LNCAP (cell line): ENCODE results near the gene NLGN2.

Experiments used
- TF ChIP-seq, protein P1 (sequence below): fragments of 450-650 bp; IDR thresholded peaks from 2 replicates; pipeline ENCODE4 v1.5.1; 2017; ENCODE audit warnings: mild to moderate bottlenecking

The NLGN2 gene

DNA sequence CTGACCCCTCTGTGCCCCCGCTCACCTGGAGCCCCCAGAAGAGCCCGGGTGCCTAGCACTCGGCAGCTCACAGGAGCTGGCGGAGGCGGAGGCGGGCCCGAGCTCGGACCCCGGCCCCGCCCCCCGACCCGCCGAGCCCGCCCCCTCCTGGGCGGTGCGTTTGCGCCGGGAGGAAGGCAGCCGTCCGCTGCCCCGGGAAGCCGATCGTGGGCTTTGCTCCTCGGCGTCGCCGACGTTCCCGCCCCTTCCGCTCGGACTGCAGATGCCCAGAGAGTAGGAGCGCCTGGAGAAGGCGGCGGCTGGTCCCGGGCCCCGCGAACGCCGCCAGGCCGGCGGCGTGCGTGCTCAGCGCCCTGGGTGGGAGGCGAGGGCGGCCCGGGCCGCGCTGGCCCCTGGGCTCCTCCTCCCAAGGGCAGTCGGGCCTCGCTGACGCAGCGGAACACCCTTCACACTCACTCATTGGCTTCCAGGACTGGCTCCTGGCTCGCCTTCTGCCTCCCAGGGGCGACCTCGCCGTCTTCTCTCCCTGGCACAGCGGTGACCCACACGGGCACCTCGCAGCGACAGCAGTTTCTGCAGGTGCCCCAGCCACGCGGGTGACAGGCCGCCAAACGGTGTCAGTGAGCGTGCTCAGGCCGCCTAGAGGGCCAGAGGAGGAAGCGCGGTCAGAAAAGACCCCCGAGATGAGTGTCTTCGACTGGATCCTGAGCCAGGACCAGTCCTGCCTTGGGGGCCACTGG, 13.0 kb upstream of the NLGN2 start, which contains the start of gene PLSCR3:
Gene PLSCR3 (minus strand): TSS at position 74 of the 740 bp plus-strand sequence. CDS start 415 bp downstream, outside the sequence.
- TF ChIP-seq, protein P1, sequence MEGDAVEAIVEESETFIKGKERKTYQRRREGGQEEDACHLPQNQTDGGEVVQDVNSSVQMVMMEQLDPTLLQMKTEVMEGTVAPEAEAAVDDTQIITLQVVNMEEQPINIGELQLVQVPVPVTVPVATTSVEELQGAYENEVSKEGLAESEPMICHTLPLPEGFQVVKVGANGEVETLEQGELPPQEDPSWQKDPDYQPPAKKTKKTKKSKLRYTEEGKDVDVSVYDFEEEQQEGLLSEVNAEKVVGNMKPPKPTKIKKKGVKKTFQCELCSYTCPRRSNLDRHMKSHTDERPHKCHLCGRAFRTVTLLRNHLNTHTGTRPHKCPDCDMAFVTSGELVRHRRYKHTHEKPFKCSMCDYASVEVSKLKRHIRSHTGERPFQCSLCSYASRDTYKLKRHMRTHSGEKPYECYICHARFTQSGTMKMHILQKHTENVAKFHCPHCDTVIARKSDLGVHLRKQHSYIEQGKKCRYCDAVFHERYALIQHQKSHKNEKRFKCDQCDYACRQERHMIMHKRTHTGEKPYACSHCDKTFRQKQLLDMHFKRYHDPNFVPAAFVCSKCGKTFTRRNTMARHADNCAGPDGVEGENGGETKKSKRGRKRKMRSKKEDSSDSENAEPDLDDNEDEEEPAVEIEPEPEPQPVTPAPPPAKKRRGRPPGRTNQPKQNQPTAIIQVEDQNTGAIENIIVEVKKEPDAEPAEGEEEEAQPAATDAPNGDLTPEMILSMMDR = no peak; the same call in 1 of the 2 replicates

DNA sequence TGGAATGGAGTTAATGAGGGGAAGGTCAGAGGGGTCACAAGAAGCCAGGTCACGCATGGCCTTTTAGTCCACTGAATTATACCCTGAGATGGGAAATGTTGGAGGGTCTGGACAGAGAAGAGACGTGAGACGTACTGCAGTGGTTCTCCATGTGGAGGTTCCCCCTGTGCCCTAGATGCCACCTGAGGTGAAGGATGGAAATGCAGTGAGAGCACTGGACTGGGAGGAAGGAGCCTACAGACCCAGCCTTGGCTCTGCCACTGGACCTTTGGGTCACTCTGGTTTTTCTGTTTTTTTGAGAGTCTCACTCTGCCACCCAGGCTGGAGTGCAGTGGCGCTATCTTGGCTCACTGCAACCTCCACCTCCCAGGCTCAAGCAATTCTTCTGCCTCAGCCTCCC, 11.5 kb upstream of the NLGN2 start:
- TF ChIP-seq, protein P1 = no peak

DNA sequence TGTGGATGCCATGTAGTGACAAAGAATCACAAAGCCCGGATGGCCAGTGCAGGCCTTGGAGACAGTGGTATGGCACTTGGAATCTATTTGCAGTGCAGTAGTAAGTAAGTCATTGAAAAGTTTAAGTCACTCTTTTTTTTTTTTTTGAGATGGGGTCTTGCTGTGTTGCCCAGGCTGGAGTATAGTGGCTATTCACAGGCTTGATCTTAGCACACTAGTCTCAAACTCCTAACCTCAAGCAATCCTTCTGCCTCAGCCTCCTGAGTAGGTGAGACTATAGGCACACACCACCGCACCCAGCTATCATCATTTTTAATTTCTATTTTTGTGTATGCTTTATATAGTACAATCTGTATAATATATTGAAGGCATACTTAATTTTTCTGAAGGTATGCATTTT, 9.0 kb upstream of the NLGN2 start:
- TF ChIP-seq, protein P1 = no peak

DNA sequence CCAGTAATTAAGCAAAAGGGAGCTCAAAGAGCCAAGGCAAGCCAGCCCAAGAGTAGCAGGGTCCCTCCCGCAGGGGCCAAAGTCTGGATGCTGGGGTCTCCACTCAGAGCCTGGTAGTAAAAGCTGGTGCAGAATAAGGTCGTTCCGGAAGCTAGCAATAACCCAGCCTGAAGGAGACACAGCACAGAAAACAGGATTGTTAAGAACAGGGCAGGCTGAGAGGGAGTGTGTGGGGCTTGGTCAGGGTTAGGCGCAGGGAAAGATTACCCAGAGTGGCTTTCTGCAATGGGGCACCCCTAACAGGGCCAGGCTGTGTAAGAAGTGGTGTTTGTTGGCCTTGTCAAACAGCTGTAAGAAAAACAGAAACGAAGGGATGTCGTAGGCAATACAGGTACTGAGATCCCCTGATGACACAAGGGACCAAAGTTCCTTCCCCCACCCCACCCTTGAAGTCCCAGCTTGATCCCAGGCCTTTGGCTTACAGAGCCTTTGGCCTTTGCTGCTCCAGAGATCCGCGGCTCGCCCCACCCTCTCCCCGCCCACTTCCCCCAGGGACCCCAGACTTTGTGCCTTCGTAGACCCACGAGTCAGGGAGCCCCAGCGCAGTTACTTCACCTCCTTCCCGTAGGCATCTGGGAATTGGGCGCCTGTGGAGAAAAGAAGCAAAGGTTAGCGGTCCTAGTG, 4.5 kb upstream of the NLGN2 start:
- TF ChIP-seq, protein P1 = no peak

DNA sequence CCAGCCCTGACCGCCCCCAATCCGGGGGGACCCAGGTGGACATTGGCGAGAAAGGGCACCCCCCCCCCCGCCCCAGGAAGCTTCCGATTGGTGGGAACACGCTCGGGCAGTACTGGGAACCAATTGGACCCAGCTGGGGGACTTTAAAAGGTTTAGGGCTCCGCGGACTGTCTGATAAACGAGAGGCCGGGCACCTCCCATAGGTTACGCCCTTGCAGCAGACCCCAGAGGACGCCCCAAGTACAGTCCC, 4.0 kb upstream of the NLGN2 start:
- TF ChIP-seq, protein P1 = no peak

DNA sequence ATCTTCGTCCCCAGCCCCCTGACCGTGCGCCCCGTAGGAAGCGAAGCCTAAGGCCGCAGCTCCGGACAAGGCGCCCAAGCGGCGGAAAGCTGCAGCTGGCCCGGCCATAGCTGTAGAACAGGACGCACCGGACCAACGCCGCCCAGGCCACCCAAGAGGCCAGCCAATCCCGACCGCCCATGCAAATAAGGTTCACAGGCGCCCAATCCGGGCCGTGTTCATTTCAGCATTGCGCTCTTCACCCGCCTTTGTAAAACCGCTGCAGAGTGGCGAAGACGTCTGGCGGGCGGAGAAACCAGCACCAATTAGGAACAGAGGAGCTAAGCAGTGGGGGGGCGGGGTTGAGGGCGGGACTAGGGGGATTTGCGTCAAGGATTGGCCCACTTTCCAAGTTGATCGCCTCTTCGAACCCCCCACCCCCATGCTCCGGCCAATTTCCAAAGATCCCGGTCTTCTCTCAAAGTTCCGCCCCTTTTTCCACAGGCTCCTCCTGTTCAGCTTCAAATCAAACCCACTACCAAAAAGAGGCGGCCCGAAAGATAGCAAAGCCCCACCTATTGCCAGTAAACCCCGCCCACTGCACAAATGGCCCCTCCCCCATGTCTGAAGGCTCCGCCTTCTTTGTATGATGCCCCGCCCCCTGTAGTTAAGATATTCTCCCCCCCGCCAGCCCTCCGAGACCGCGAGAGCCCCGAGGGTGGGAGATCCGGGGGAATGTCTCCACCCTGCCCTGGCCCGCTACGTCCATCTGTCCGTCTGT, 3.5 kb upstream of the NLGN2 start, which contains the start of gene TMEM256:
Gene TMEM256 (minus strand): TSS at position 121 of the 760 bp plus-strand sequence. CDS start 13 bp downstream, at position 108.
- TF ChIP-seq, protein P1 = no peak

DNA sequence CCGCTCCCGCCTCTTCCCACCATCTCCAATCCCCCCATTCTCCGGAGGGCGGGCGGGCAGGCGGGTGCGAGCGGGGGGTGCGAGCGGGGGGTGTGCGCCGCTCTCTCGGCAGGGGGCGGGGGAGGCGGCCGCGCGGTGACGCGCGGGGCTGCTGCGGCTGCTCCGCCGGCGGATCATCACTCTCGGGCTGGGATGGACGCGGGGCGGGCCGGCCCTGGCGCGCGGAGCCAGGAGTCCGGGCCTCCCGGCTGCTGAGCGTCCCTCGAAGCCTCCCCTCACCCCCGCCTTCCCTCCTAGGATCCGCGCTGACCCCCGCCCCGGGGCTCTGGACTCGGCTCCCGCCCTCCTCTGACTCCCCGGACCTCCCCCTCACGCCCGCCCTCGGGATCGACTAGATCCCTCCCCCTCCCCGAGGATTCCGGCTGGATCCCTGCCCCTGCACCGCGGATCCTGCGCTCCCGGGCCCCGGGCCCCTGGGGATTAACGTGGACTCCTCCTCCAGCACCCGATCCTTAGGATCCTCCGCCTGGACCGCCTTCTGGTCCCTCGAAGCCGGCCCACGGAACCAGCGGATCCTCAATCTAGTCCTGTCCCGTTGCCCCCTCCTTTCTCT, 2.8 kb upstream of the NLGN2 start:
- TF ChIP-seq, protein P1 = no peak
